ENCODE data around the gene ADGRD1. TPM values are rescaled to one million over a fixed set of nuclear protein-coding genes. Genes with fewer than 3 reads are reported as not detected.

Gene ADGRD1
- total and polyA plus RNA-seq, 2 of the 8 experiments (the other 6 are each of a cell fraction or from before 2014, with no cell fraction given): 0.36 to 0.48 TPM

DNA sequence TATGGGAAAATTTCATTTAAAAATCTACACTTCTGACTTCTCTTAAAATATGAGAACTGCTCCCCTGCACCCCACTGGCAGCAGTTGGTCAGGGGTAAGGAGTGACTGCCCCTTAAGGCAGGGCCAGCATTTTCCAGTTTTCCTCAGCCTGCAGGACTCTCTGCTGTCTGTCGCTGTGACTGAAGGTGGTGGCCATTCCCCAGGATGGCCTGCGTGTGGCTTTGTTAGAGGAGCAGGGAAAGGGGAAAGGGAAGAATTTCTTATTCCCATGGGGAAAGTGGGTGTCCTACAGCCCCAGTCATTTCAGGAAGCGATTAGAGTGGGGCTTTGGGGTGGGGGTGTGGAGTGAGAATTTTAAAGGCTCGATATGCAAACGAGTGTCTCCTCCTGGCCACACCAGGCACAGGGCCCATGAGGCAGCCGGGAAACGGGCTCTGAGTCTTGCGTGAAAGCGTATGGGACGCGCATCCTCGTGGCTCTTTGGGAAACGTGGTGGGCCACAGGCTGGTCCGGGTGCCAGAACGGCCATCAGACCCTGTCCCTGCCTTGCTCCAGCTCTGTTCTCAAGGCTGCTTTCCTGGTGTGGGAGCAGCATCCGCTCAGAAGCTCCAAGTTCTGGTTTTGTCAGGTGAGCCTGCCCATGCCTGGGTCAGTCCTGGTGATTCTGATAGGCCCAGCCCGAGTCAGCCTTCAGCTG is 23.5 kb downstream of the ADGRD1 start (continued):
- TF ChIP-seq NRF1 (IDR thresholded peaks at IDR 0.05; ENCODE audit: low read depth, low read length) (no peak), CEBPB (IDR thresholded peaks at IDR 0.05; ENCODE audit: low read depth, low read length) (no peak), JUND (IDR thresholded peaks at IDR 0.05; ENCODE audit: low read length) (no peak), SIX5 (IDR thresholded peaks at IDR 0.05; ENCODE audit: low read depth, low read length) (no peak), RFX5 (IDR thresholded peaks at IDR 0.05; ENCODE audit: borderline replicate concordance, low read depth, low read length) (no peak), TCF12 (IDR thresholded peaks at IDR 0.05; ENCODE audit: low read depth, low read length) (no peak)
- TF ChIP-seq, protein P1, sequence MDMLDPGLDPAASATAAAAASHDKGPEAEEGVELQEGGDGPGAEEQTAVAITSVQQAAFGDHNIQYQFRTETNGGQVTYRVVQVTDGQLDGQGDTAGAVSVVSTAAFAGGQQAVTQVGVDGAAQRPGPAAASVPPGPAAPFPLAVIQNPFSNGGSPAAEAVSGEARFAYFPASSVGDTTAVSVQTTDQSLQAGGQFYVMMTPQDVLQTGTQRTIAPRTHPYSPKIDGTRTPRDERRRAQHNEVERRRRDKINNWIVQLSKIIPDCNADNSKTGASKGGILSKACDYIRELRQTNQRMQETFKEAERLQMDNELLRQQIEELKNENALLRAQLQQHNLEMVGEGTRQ (IDR thresholded peaks at IDR 0.05; ENCODE audit: low read length): no peak

Measured in H1 (cell line).